PC-9 (cell line): ENCODE results near the gene RABGGTA. TPM values are rescaled to one million over a fixed set of nuclear protein-coding genes. Genes with fewer than 3 reads are reported as not detected.

Experiments used
- BruUV-seq: library from RNA; stranded (reverse); fragments of 400-500 nt; replicated peaks from 2 replicates; lab custom pipeline; 2021; lab: Mats Ljungman, UMichigan
- CTCF ChIA-PET: fragments of 300-600 bp; sonication (Branson Sonifier 250); formaldehyde crosslinking; loops from one replicate; lab custom pipeline; 2022; ENCODE audit warnings: antibody characterized with exemption; lab: Charles Lee
- POLR2A ChIA-PET: fragments of 300-600 bp; sonication (Branson Sonifier 250); formaldehyde crosslinking; loops from one replicate; lab custom pipeline; 2022; ENCODE audit warnings: antibody characterized with exemption; ENCODE audit not compliant: unreplicated experiment; lab: Charles Lee
- DNase-seq, 2 experiments: peaks; one replicate each; pipeline versions ENCODE4 v3.0.0 to v3.0.0-alpha.2; 2015 to 2022; ENCODE audit warnings: mixed read lengths in 1 of 2
- H2AFZ ChIP-seq: fragments of 200-600 bp; sonication (generic); 2 replicates; pipeline ENCODE4 v1.8.1; 2017; ENCODE audit warnings: antibody characterized with exemption
- H3F3A ChIP-seq: fragments of 200-600 bp; sonication (generic); 2 replicates; pipeline ENCODE4 v1.8.1; 2017; ENCODE audit warnings: antibody characterized with exemption, mild to moderate bottlenecking, low read depth; ENCODE audit not compliant: insufficient read depth
- H3K27ac ChIP-seq: fragments of 200-600 bp; sonication (generic); 2 replicates; pipeline ENCODE4 v1.6.1; 2016; ENCODE audit warnings: mixed run types
- H3K27me3 ChIP-seq: fragments of 200-600 bp; sonication (generic); 2 replicates; pipeline ENCODE4 v1.6.1; 2016; ENCODE audit warnings: low read depth, mixed run types; ENCODE audit not compliant: insufficient read depth
- H3K36me3 ChIP-seq: fragments of 200-600 bp; sonication (generic); 2 replicates; pipeline ENCODE4 v1.6.1; 2016; ENCODE audit warnings: low read depth, mixed run types
- H3K4me1 ChIP-seq: fragments of 200-600 bp; sonication (generic); replicated peaks from 2 replicates; pipeline ENCODE4 v1.6.1; 2016; ENCODE audit warnings: mixed run types; ENCODE audit not compliant: insufficient read depth
- H3K4me2 ChIP-seq: fragments of 200-600 bp; sonication (generic); 2 replicates; pipeline ENCODE4 v1.6.1; 2017; ENCODE audit warnings: mixed run types
- H3K4me3 ChIP-seq: fragments of 200-600 bp; sonication (generic); 2 replicates; pipeline ENCODE4 v1.6.1; 2016; ENCODE audit warnings: mixed run types
- H3K79me2 ChIP-seq: fragments of 200-600 bp; sonication (generic); 2 replicates; pipeline ENCODE4 v1.6.1; 2017; ENCODE audit warnings: low read depth, mixed run types
- H3K9me2 ChIP-seq: fragments of 200-600 bp; sonication (generic); 2 replicates; pipeline ENCODE4 v1.8.1; 2017; ENCODE audit warnings: mild to moderate bottlenecking; ENCODE audit not compliant: insufficient read depth
- H3K9me3 ChIP-seq: fragments of 200-600 bp; sonication (generic); 2 replicates; pipeline ENCODE4 v1.8.1; 2016; ENCODE audit warnings: low read depth; ENCODE audit not compliant: insufficient read depth
- H4K20me1 ChIP-seq: fragments of 200-600 bp; sonication (generic); 2 replicates; pipeline ENCODE4 v1.8.1; 2017; ENCODE audit not compliant: insufficient read depth
- CTCF ChIP-seq: fragments of 200-600 bp; sonication (generic); conservative IDR thresholded peaks from 2 replicates; pipeline ENCODE4 v1.6.1; 2017; ENCODE audit warnings: mixed run types, antibody characterized with exemption, mild to moderate bottlenecking, moderate library complexity
- EZH2 ChIP-seq: fragments of 200-600 bp; sonication (generic); IDR thresholded peaks from 2 replicates; pipeline ENCODE4 v1.8.0; 2017; ENCODE audit warnings: antibody characterized with exemption, low read depth
- intact Hi-C: fragments of 100-400 bp; cut with micrococcal nuclease; formaldehyde crosslinking; loops from one replicate; pipeline ENCODE4 v1.10.0; 2022; ENCODE audit not compliant: unreplicated experiment
- total RNA-seq: library from RNA; stranded (reverse); gene quantifications from 2 replicates; pipeline ENCODE4 v1.2.3, GENCODE V29; 2021

RABGGTA gene
- total RNA-seq, 1 experiment from 2014 or later, result 25.2 TPM

- no peaks in the 10 kb centered on the region for H3K27me3 ChIP-seq
- no peak overlapping the region for H3K4me2 ChIP-seq
- POLR2A ChIA-PET, result interaction anchor here (0.5 kb wide), 1 partner anchor 116 kb away, joined by 8 read pairs; no protein-coding TSS in a partner anchor
- no TSS peak for BruUV-seq
- peak in 1 of 2 experiments; percentile 8 for DNase-seq
- no peaks in the 10 kb centered on the region for H3K79me2 ChIP-seq
- no peaks in the 10 kb centered on the region for H3K9me2 ChIP-seq
- H3K36me3 ChIP-seq, result no peaks in the 10 kb centered on the region
- H4K20me1 ChIP-seq, result no peaks in the 10 kb centered on the region
- TF ChIP-seq EZH2 (no peak), CTCF (no peak)
- H3K27ac ChIP-seq, result no peak overlapping the region
- H3K4me1 ChIP-seq, result no peaks in the 10 kb centered on the region
- H3K9me3 ChIP-seq, result no peaks in the 10 kb centered on the region
- H3K4me3 ChIP-seq, result no peak overlapping the region
- H2AFZ ChIP-seq, result no peak overlapping the region
- intact Hi-C loops, result no loop called here
- no peaks in the 10 kb centered on the region for H3F3A ChIP-seq
- CTCF ChIA-PET, result interaction anchor here (1.3 kb wide), 1 partner anchor 22 kb away, joined by 3 read pairs; the partner anchor contains the start of gene TINF2
Measured at GRCh38 chr14:24264298-24264697, 7.1 kb downstream of the RABGGTA start.

- BruUV-seq, result no TSS peak
- H3K27ac ChIP-seq, result no peak overlapping the region
- no peak overlapping the region for H2AFZ ChIP-seq
- TF ChIP-seq EZH2 (no peak), CTCF (no peak)
- H3K4me3 ChIP-seq, result no peak overlapping the region
- H3F3A ChIP-seq, result no peaks in the 10 kb centered on the region
- H3K4me1 ChIP-seq, result no peaks in the 10 kb centered on the region
- no peaks in the 10 kb centered on the region for H3K27me3 ChIP-seq
- no peaks in the 10 kb centered on the region for H3K9me2 ChIP-seq
- peak in 1 of 2 experiments; percentile 16 for DNase-seq
- ChIA-PET CTCF (interaction anchor here (1.2 kb wide), 1 partner anchor 10 kb away, joined by 3 read pairs; no protein-coding TSS in a partner anchor), POLR2A (interaction anchor here (0.5 kb wide), 1 partner anchor 116 kb away, joined by 8 read pairs; no protein-coding TSS in a partner anchor)
- H3K79me2 ChIP-seq, result no peaks in the 10 kb centered on the region
- no peaks in the 10 kb centered on the region for H3K36me3 ChIP-seq
- H3K4me2 ChIP-seq, result no peak overlapping the region
- H3K9me3 ChIP-seq, result no peaks in the 10 kb centered on the region
- no peaks in the 10 kb centered on the region for H4K20me1 ChIP-seq
- intact Hi-C loops, result no loop called here
Measured at GRCh38 chr14:24263848-24264247, 7.5 kb downstream of the RABGGTA start.

GRCh38 chr14:24262821-24263733, 8.3 kb downstream of the RABGGTA start, which contains the start of gene TGM1:
TGM1 (minus strand) TSS chr14:24263177; CDS start chr14:24262352, 825 bp downstream.
- no peaks in the 10 kb centered on the region for H3F3A ChIP-seq
- intact Hi-C loops, result no loop called here
- no peaks in the 10 kb centered on the region for H3K9me3 ChIP-seq
- H3K4me1 ChIP-seq, result no peaks in the 10 kb centered on the region
- H3K4me2 ChIP-seq, result no peak within 1 kb of the TSS
- H3K27me3 ChIP-seq, result no peaks in the 10 kb centered on the region
- no peak within 1 kb of the TSS for H3K4me3 ChIP-seq
- BruUV-seq, result no TSS peak
- H3K79me2 ChIP-seq, result no peaks in the 10 kb centered on the region
- peak in 1 of 2 experiments; percentile 29 for DNase-seq
- no peak within 1 kb of the TSS for H2AFZ ChIP-seq
- ChIA-PET POLR2A (no interaction called here), CTCF (interaction anchor here (1.2 kb wide), 1 partner anchor 11 kb away, joined by 3 read pairs; no protein-coding TSS in a partner anchor)
- H3K27ac ChIP-seq, result no peak within 1 kb of the TSS
- H4K20me1 ChIP-seq, result no peaks in the 10 kb centered on the region
- TF ChIP-seq CTCF (no peak), EZH2 (no peak)
- no peaks in the 10 kb centered on the region for H3K9me2 ChIP-seq
- H3K36me3 ChIP-seq, result no peaks in the 10 kb centered on the region
